ENCODE data around the gene PTPRN. TPM values are rescaled to one million over a fixed set of nuclear protein-coding genes. Genes with fewer than 3 reads are reported as not detected.

The PTPRN gene
- total and polyA plus RNA-seq, 9 of the 15 experiments (the other 6 are each of a cell fraction or from before 2014, with no cell fraction given) = 0.15 to 2.4 (median 0.43) TPM; not detected in 1

DNA sequence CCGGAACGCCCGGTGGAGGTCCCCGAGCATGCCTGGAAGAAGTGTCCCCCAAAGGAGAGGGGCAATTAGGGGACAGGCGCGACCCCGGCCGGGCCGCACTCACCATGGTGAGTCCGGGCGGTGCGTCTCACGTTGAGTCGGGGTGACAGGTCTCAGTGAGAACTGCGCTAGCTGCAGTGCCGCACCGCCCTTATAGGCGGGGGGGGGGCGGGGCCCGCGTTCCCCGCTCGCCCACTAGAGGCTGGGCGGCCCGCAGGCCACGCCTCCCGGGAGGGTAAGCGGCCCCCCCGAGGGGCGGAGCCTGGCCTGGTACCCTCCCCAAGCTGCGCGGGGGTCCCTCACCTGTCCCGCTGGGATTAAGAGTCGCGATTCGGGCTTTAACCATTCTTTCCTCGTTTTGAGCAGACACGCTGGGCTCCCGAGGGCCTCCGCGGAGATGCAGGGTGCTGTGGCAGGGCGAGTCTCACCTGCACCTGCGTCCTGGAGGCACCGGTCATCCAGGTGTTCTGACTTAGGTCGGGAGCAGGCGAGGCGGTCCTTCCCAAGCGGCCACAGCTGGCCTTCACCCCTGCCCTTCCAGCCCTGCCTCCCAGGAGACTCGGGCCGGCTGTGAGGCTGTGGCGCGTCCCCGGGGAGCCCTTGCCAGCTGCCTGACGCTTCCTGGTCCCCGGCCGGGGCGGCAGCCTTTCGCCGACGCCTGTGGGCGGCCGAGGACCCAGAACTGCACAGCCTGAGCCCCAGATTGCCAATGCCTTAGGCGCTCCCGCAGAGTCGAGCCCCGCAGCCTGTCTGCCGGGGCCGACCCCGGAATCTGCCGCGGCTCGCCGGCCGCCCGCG is 55.2 kb downstream of the PTPRN start, which contains the start of gene TUBA4A (continued):
- TF ChIP-seq, protein P1, sequence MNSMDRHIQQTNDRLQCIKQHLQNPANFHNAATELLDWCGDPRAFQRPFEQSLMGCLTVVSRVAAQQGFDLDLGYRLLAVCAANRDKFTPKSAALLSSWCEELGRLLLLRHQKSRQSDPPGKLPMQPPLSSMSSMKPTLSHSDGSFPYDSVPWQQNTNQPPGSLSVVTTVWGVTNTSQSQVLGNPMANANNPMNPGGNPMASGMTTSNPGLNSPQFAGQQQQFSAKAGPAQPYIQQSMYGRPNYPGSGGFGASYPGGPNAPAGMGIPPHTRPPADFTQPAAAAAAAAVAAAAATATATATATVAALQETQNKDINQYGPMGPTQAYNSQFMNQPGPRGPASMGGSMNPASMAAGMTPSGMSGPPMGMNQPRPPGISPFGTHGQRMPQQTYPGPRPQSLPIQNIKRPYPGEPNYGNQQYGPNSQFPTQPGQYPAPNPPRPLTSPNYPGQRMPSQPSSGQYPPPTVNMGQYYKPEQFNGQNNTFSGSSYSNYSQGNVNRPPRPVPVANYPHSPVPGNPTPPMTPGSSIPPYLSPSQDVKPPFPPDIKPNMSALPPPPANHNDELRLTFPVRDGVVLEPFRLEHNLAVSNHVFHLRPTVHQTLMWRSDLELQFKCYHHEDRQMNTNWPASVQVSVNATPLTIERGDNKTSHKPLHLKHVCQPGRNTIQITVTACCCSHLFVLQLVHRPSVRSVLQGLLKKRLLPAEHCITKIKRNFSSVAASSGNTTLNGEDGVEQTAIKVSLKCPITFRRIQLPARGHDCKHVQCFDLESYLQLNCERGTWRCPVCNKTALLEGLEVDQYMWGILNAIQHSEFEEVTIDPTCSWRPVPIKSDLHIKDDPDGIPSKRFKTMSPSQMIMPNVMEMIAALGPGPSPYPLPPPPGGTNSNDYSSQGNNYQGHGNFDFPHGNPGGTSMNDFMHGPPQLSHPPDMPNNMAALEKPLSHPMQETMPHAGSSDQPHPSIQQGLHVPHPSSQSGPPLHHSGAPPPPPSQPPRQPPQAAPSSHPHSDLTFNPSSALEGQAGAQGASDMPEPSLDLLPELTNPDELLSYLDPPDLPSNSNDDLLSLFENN (IDR thresholded peaks at IDR 0.05; ENCODE audit: low read depth in 2 of 2, low read length in 2 of 2) = no peak
- TF ChIP-seq SP1 (CRISPR knock-in tag; IDR thresholded peaks at IDR 0.05) (peak; percentile 73; the same call in 1 of the 2 replicates), TEAD2 (tag; IDR thresholded peaks at IDR 0.05) (no peak), SMARCA5 (IDR thresholded peaks at IDR 0.05) (no peak), XRCC3 (IDR thresholded peaks at IDR 0.05) (no peak), YY1 (IDR thresholded peaks at IDR 0.05; ENCODE audit: borderline replicate concordance in 1 of 3, control insufficient read depth in 1 of 3, extremely low read depth in 1 of 3, insufficient read depth in 3 of 3, insufficient read length in 1 of 3, insufficient replicate concordance in 2 of 3, low read depth in 1 of 3, low read length in 2 of 3) (peak in 1 of 3 experiments; percentile 8), LEF1 (IDR thresholded peaks at IDR 0.05) (no peak), BRD4 (IDR thresholded peaks at IDR 0.05) (no peak), HNRNPLL (IDR thresholded peaks at IDR 0.05; ENCODE audit: low read depth, low read length, poor library complexity, severe bottlenecking) (peak; percentile 20), ETS2 (tag; IDR thresholded peaks at IDR 0.05; ENCODE audit: borderline replicate concordance, poor library complexity, severe bottlenecking) (no peak), STAG1 (CRISPR knock-in tag; IDR thresholded peaks at IDR 0.05; ENCODE audit: borderline replicate concordance) (no peak), RBM22 (IDR thresholded peaks at IDR 0.05; ENCODE audit: low read depth, low read length, poor library complexity, severe bottlenecking) (no peak), FOXK1 (CRISPR knock-in tag; IDR thresholded peaks at IDR 0.05; ENCODE audit: borderline replicate concordance) (no peak), ZNF174 (CRISPR knock-in tag; IDR thresholded peaks at IDR 0.05) (no peak), ATF1 (CRISPR knock-in tag; IDR thresholded peaks at IDR 0.05) (no peak), ATF1 (tag; IDR thresholded peaks at IDR 0.05) (no peak), NCOA4 (IDR thresholded peaks at IDR 0.05; ENCODE audit: partially characterized antibody) (no peak)
- TF ChIP-seq, protein P2, sequence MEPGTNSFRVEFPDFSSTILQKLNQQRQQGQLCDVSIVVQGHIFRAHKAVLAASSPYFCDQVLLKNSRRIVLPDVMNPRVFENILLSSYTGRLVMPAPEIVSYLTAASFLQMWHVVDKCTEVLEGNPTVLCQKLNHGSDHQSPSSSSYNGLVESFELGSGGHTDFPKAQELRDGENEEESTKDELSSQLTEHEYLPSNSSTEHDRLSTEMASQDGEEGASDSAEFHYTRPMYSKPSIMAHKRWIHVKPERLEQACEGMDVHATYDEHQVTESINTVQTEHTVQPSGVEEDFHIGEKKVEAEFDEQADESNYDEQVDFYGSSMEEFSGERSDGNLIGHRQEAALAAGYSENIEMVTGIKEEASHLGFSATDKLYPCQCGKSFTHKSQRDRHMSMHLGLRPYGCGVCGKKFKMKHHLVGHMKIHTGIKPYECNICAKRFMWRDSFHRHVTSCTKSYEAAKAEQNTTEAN (CRISPR knock-in tag; IDR thresholded peaks at IDR 0.05) = no peak
- TF ChIP-seq, protein P3, sequence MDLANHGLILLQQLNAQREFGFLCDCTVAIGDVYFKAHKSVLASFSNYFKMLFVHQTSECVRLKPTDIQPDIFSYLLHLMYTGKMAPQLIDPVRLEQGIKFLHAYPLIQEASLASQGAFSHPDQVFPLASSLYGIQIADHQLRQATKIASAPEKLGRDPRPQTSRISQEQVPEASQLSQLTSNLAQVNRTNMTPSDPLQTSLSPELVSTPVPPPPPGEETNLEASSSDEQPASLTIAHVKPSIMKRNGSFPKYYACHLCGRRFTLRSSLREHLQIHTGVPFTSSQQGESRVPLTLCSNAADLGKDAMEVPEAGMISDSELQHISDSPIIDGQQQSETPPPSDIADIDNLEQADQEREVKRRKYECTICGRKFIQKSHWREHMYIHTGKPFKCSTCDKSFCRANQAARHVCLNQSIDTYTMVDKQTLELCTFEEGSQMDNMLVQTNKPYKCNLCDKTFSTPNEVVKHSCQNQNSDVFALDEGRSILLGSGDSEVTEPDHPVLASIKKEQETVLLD (IDR thresholded peaks at IDR 0.05) = no peak
- TF ChIP-seq, protein P4, sequence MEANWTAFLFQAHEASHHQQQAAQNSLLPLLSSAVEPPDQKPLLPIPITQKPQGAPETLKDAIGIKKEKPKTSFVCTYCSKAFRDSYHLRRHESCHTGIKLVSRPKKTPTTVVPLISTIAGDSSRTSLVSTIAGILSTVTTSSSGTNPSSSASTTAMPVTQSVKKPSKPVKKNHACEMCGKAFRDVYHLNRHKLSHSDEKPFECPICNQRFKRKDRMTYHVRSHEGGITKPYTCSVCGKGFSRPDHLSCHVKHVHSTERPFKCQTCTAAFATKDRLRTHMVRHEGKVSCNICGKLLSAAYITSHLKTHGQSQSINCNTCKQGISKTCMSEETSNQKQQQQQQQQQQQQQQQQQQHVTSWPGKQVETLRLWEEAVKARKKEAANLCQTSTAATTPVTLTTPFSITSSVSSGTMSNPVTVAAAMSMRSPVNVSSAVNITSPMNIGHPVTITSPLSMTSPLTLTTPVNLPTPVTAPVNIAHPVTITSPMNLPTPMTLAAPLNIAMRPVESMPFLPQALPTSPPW (CRISPR knock-in tag; IDR thresholded peaks at IDR 0.05) = peak; percentile 97
